SK-N-SH (cell line): Measurements from ENCODE around the gene LARGE2. TPM values are rescaled to one million over a fixed set of nuclear protein-coding genes. Genes with fewer than 3 reads are reported as not detected.

ENCODE experiments used
- CTCF ChIA-PET: fragments of 300-600, 350-600 bp; formaldehyde crosslinking; extraction: SDS; loops from one replicate; lab custom pipeline; 2021; lab: Yijun Ruan, JAX
- POLR2A ChIA-PET: fragments of 350-600 bp; sonication (Branson Sonifier 250); formaldehyde crosslinking; extraction: SDS; loops from one replicate; lab custom pipeline; 2020; ENCODE audit warnings: antibody characterized with exemption, inconsistent platforms; lab: Yijun Ruan, JAX
- DNase-seq: peaks from one replicate; pipeline ENCODE4 v3.0.0; 2012
- H2AFZ ChIP-seq: fragments of 200-600 bp; sonication (generic); 2 replicates; pipeline ENCODE4 v1.8.1; 2016; ENCODE audit warnings: antibody characterized with exemption, mild to moderate bottlenecking, low read depth
- H3F3A ChIP-seq: fragments of 200-600 bp; sonication (generic); replicated peaks from 2 replicates; pipeline ENCODE3; 2016; ENCODE audit warnings: antibody characterized with exemption, mild to moderate bottlenecking; ENCODE audit not compliant: insufficient read depth
- H3K27ac ChIP-seq, 2 experiments: fragments of 200-500 bp in 1 of 2; fragments of 200-600 bp in 1 of 2; sonication (Bioruptor generic) in 1 of 2; sonication (generic), shearing (Covaris generic) in 1 of 2; 2 replicates each; pipeline versions ENCODE4 v1.5.1 to v1.6.1; 2014 to 2016; ENCODE audit warnings: low read depth in 2 of 2, inconsistent platforms in 1 of 2, low read length in 1 of 2, mild to moderate bottlenecking in 1 of 2, mixed read lengths in 1 of 2
- H3K27me3 ChIP-seq: fragments of 200-600 bp; sonication (generic), shearing (Covaris generic); 2 replicates; pipeline ENCODE4 v1.6.1; 2016; ENCODE audit warnings: mixed run types; ENCODE audit not compliant: insufficient read depth
- H3K36me3 ChIP-seq, 2 experiments: fragments of 200-500 bp in 1 of 2; fragments of 200-600 bp in 1 of 2; sonication (Bioruptor generic) in 1 of 2; sonication (generic) in 1 of 2; replicated peaks in 1 of 2; 2 replicates each; pipeline versions ENCODE3 to v1.5.1; 2014 to 2016; ENCODE audit warnings: low read length in 1 of 2, mild to moderate bottlenecking in 1 of 2; ENCODE audit not compliant: insufficient read depth in 2 of 2, control insufficient read depth in 1 of 2
- H3K4me1 ChIP-seq, 2 experiments: fragments of 200-500 bp in 1 of 2; fragments of 200-600 bp in 1 of 2; sonication (Bioruptor generic) in 1 of 2; sonication (generic), shearing (Covaris generic) in 1 of 2; 2 replicates each; pipeline versions ENCODE4 v1.5.1 to v1.6.1; 2014 to 2016; ENCODE audit warnings: low read depth in 1 of 2, low read length in 1 of 2, mixed run types in 1 of 2; ENCODE audit not compliant: insufficient read depth in 2 of 2, control insufficient read depth in 1 of 2
- H3K4me2 ChIP-seq: fragments of 200-600 bp; sonication (generic), shearing (Covaris generic); 2 replicates; pipeline ENCODE4 v1.6.1; 2017; ENCODE audit warnings: mixed run types
- H3K4me3 ChIP-seq, 2 experiments: fragments of 200-500 bp in 1 of 2; fragments of 200-600 bp in 1 of 2; sonication (Bioruptor generic) in 1 of 2; sonication (generic), shearing (Covaris generic) in 1 of 2; 2 replicates each; pipeline versions ENCODE4 v1.5.1 to v1.8.1; 2014 to 2016; ENCODE audit warnings: low read depth in 2 of 2, inconsistent platforms in 1 of 2, low read length in 1 of 2, mild to moderate bottlenecking in 1 of 2, mixed read lengths in 1 of 2, moderate library complexity in 1 of 2
- H3K79me2 ChIP-seq: fragments of 200-600 bp; sonication (generic); 2 replicates; pipeline ENCODE4 v1.8.1; 2017; ENCODE audit warnings: mild to moderate bottlenecking; ENCODE audit not compliant: insufficient read depth
- H3K9ac ChIP-seq: fragments of 200-600 bp; sonication (generic); 2 replicates; pipeline ENCODE4 v1.6.1; 2017; ENCODE audit warnings: mixed run types
- H3K9me2 ChIP-seq: fragments of 200-600 bp; sonication (generic); 2 replicates; pipeline ENCODE4 v1.6.1; 2017; ENCODE audit warnings: mixed run types
- H3K9me3 ChIP-seq: fragments of 200-600 bp; sonication (generic); 2 replicates; pipeline ENCODE4 v1.6.1; 2017; ENCODE audit warnings: mixed run types, mild to moderate bottlenecking, moderate library complexity
- H4K20me1 ChIP-seq: fragments of 200-600 bp; sonication (generic); 2 replicates; pipeline ENCODE4 v1.6.1; 2017; ENCODE audit warnings: mild to moderate bottlenecking, mixed run types; ENCODE audit not compliant: insufficient read depth
- CHD2 ChIP-seq: fragments of 150-350 bp; IDR thresholded peaks from 2 replicates; pipeline ENCODE4 v1.6.1; 2018; ENCODE audit warnings: low read length; ENCODE audit not compliant: partially characterized antibody
- EP300 ChIP-seq, 2 experiments: IDR thresholded peaks; 2 replicates each; pipeline versions ENCODE4 v1.4.0 to v1.6.1; 2012; ENCODE audit warnings: borderline replicate concordance in 1 of 2, low read depth in 1 of 2, low read length in 1 of 2
- FOSL2 ChIP-seq: IDR thresholded peaks from 2 replicates; pipeline ENCODE4 v1.4.0; 2012; ENCODE audit warnings: low read depth, mild to moderate bottlenecking, moderate library complexity, borderline replicate concordance
- FOXJ3 ChIP-seq: sonication (generic); formaldehyde crosslinking; IDR thresholded peaks from 2 replicates; pipeline ENCODE4 v1.5.1; 2020; ENCODE audit warnings: mild to moderate bottlenecking, missing genetic modification reagents
- GABPA ChIP-seq: IDR thresholded peaks from 2 replicates; pipeline ENCODE4 v1.4.0; 2012; ENCODE audit warnings: low read depth, mild to moderate bottlenecking
- IRF3 ChIP-seq: fragments of 150-350 bp; IDR thresholded peaks from 2 replicates; pipeline ENCODE4 v1.6.1; 2016; ENCODE audit warnings: mild to moderate bottlenecking, low read depth, low read length
- MEF2A ChIP-seq: IDR thresholded peaks from 2 replicates; pipeline ENCODE4 v1.4.0; 2012; ENCODE audit warnings: low read depth, borderline replicate concordance
- POLR2AphosphoS5 ChIP-seq: IDR thresholded peaks from 2 replicates; pipeline ENCODE4 v1.6.1; 2012; ENCODE audit warnings: low read depth, low read length
- RAD21 ChIP-seq: IDR thresholded peaks from 2 replicates; pipeline ENCODE4 v1.6.1; 2012; ENCODE audit warnings: mild to moderate bottlenecking, low read length
- RXRA ChIP-seq: IDR thresholded peaks from 2 replicates; pipeline ENCODE4 v1.4.0; 2012; ENCODE audit warnings: low read depth, mild to moderate bottlenecking, borderline replicate concordance
- SIN3A ChIP-seq: IDR thresholded peaks from 2 replicates; pipeline ENCODE4 v1.6.1; 2012; ENCODE audit warnings: low read depth, mild to moderate bottlenecking, low read length, moderate library complexity, borderline replicate concordance
- TEAD4 ChIP-seq: IDR thresholded peaks from 2 replicates; pipeline ENCODE4 v1.4.0; 2012; ENCODE audit warnings: mild to moderate bottlenecking, borderline replicate concordance; ENCODE audit not compliant: insufficient read depth
- YY1 ChIP-seq: IDR thresholded peaks from 2 replicates; pipeline ENCODE4 v1.4.0; 2012; ENCODE audit warnings: low read depth, mild to moderate bottlenecking
- ZBTB33 ChIP-seq: IDR thresholded peaks from 2 replicates; pipeline ENCODE4 v1.4.0; 2012; ENCODE audit warnings: low read depth, borderline replicate concordance
- WGBS: methylation state at CpG from one replicate; pipeline ENCODE4 v1.1.6; 2017; ENCODE audit warnings: low lambda C conversion rate; 5-methylcytosine and 5-hydroxymethylcytosine counted together
- polyA plus RNA-seq, 3 experiments: library from polyadenylated mRNA; depleted of rRNA; stranded (reverse); fragments of >200 nt; gene quantifications; 2 replicates each; pipeline ENCODE4 v1.2.3, GENCODE V29; 2012
- TF ChIP-seq, protein P1 (sequence below): IDR thresholded peaks from 2 replicates; pipeline ENCODE4 v1.6.1; 2012; ENCODE audit warnings: mild to moderate bottlenecking, low read depth, low read length, moderate library complexity
- TF ChIP-seq, protein P2 (sequence below): IDR thresholded peaks from 2 replicates; pipeline ENCODE4 v1.4.0; 2012; ENCODE audit warnings: low read depth
- TF ChIP-seq, protein P3 (sequence below): IDR thresholded peaks from 2 replicates; pipeline ENCODE4; 2012
- TF ChIP-seq, protein P4 (sequence below): IDR thresholded peaks from 2 replicates; pipeline ENCODE4 v1.4.0; 2012; ENCODE audit warnings: low read depth, borderline replicate concordance

LARGE2 gene
- polyA plus RNA-seq, 1 of the 3 experiments (the other 2 are of a cell fraction), result 2.4 TPM

DNA sequence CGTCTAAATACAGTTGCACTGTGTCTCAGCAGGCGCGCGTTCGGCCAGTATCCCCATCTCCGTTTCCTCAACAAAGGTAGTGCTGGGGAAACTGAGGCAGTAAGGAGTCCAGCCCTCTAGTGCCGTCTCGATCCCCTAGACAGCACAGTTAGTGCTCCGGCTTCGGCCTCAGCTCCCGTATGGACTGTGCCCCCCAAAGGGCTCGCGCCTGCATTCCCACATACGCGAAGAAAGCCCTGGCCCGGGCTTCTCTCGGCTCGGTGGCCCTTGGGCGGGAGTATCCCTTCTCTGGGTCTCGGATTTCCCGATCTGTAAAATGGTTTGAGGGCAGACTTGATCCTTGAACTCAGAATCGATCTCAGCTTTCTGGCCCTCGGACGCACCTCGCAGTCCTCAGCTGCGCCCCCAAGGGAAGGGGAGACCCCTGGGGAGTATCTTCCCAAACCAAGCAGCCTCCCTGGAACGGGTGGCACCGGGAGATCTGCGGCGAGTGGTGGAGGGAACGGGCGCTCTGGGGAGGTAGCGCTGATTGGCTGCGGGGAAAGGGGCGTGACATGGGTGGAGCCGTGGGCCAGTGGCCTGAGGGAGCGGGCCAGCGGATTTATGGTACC, 4.0 kb upstream of the LARGE2 start (continued):
- TF ChIP-seq ZBTB33 (no peak), IRF3 (no peak), CHD2 (peak; percentile 21), RXRA (no peak)

DNA sequence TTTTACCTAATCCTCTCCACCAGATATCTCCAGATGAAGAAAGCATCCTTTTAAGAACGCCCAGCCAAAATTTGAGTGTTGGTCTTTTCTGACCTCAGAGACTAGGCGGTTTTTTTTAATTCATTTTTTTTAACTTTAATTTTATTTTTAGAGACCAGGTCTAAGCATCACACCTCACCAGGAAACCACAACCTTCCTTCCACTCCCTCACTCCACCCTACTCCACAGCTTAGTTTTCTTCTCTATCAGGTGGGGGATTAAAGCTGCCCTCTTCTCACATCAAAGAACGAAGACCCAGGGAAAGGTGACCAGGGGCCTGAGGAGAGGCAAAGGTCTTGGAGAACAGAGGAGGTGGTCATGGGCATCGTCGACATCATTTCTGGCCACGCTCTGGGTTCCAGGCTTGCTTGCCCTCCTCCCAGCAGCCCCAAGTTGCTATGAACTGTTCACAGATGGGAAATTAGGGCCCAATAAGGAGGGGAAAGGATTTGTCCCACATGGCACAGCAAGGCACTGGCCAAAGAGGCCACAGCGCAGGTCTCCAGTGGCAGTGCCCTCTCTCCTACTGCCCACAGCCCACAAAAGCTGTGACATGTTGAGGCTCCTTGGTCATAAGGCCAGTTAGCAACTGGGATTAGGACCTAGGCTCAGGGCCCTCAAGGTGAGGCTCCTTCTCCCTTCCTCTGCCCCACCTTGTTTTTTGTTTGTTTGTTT, 3.3 kb upstream of the LARGE2 start:
- Histone ChIP-seq H3K79me2 (peaks cover 19% of the 10 kb centered on the region), H2AFZ (peak overlapping the region; percentile 95; the same call in 1 of the 2 replicates), H3K27me3 (no peaks in the 10 kb centered on the region), H3K36me3 (peaks cover 0 to 16% of the 10 kb centered on the region in 2 experiments), H3K9ac (no peak overlapping the region), H3K4me2 (no peak overlapping the region; the same call in 1 of the 2 replicates), H3K9me2 (no peaks in the 10 kb centered on the region), H3K4me3 (peak overlapping the region; percentile 95 to 99; a peak in 3 of 4 replicates), H3K4me1 (peaks cover 7 to 17% of the 10 kb centered on the region in 2 experiments; a peak in 3 of 4 replicates), H3F3A (peaks cover 4% of the 10 kb centered on the region), H4K20me1 (no peaks in the 10 kb centered on the region), H3K9me3 (no peaks in the 10 kb centered on the region), H3K27ac (peak overlapping the region in 1 of 2 experiments; percentile 89; a peak in 1 of 4 replicates)
- TF ChIP-seq SIN3A (no peak), FOSL2 (no peak), TEAD4 (no peak), EP300 (IDR thresholded peaks at IDR 0.05; ENCODE audit: borderline replicate concordance in 1 of 2, low read depth in 1 of 2, low read length in 1 of 2) (no peak), GABPA (no peak), RXRA (no peak), POLR2AphosphoS5 (no peak), RAD21 (no peak), FOXJ3 (no peak), YY1 (no peak), MEF2A (no peak)
- TF ChIP-seq, protein P1, sequence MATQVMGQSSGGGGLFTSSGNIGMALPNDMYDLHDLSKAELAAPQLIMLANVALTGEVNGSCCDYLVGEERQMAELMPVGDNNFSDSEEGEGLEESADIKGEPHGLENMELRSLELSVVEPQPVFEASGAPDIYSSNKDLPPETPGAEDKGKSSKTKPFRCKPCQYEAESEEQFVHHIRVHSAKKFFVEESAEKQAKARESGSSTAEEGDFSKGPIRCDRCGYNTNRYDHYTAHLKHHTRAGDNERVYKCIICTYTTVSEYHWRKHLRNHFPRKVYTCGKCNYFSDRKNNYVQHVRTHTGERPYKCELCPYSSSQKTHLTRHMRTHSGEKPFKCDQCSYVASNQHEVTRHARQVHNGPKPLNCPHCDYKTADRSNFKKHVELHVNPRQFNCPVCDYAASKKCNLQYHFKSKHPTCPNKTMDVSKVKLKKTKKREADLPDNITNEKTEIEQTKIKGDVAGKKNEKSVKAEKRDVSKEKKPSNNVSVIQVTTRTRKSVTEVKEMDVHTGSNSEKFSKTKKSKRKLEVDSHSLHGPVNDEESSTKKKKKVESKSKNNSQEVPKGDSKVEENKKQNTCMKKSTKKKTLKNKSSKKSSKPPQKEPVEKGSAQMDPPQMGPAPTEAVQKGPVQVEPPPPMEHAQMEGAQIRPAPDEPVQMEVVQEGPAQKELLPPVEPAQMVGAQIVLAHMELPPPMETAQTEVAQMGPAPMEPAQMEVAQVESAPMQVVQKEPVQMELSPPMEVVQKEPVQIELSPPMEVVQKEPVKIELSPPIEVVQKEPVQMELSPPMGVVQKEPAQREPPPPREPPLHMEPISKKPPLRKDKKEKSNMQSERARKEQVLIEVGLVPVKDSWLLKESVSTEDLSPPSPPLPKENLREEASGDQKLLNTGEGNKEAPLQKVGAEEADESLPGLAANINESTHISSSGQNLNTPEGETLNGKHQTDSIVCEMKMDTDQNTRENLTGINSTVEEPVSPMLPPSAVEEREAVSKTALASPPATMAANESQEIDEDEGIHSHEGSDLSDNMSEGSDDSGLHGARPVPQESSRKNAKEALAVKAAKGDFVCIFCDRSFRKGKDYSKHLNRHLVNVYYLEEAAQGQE, result no peak
- TF ChIP-seq, protein P2, sequence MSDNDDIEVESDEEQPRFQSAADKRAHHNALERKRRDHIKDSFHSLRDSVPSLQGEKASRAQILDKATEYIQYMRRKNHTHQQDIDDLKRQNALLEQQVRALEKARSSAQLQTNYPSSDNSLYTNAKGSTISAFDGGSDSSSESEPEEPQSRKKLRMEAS, result no peak
- TF ChIP-seq, protein P3, sequence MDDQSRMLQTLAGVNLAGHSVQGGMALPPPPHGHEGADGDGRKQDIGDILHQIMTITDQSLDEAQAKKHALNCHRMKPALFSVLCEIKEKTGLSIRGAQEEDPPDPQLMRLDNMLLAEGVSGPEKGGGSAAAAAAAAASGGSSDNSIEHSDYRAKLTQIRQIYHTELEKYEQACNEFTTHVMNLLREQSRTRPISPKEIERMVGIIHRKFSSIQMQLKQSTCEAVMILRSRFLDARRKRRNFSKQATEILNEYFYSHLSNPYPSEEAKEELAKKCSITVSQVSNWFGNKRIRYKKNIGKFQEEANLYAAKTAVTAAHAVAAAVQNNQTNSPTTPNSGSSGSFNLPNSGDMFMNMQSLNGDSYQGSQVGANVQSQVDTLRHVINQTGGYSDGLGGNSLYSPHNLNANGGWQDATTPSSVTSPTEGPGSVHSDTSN, result no peak
- TF ChIP-seq, protein P4, sequence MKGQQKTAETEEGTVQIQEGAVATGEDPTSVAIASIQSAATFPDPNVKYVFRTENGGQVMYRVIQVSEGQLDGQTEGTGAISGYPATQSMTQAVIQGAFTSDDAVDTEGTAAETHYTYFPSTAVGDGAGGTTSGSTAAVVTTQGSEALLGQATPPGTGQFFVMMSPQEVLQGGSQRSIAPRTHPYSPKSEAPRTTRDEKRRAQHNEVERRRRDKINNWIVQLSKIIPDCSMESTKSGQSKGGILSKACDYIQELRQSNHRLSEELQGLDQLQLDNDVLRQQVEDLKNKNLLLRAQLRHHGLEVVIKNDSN, result no peak
- DNase-seq, result peak; percentile 25
- POLR2A ChIA-PET, result interaction anchor here (1.3 to 2.3 kb wide), 2 partner anchors 10 to 33 kb away, joined by 3 to 15 read pairs; no protein-coding TSS in a partner anchor
- WGBS, result 70% methylated on average over 7 of the region's 7 CpGs
- CTCF ChIA-PET, result interaction anchor here (0.5 to 6.2 kb wide), 4 partner anchors 19 to 286 kb away, joined by 3 to 35 read pairs (median 3); no protein-coding TSS in a partner anchor
